HepG2 (cell line): ENCODE results near the gene ZNF888. TPM values are rescaled to one million over a fixed set of nuclear protein-coding genes. Genes with fewer than 3 reads are reported as not detected.
"Not testable (repeated sequence)": the region's sequence is repeated elsewhere in the genome, so short reads cannot be mapped to it uniquely, and the experiment has no call there.

Experiments used
- ATAC-seq: fragments of 200-7000 bp; cut with Tn5 transposase; 3 replicates; pipeline ENCODE4 v1.9.1; 2020; ENCODE audit warnings: mild to moderate bottlenecking, moderate library complexity
- BruUV-seq: library from RNA; stranded (reverse); fragments of 400-500 nt; replicated peaks from 2 replicates; lab custom pipeline; 2021; lab: Mats Ljungman, UMichigan
- CTCF ChIA-PET: fragments of 300-600 bp; formaldehyde crosslinking; extraction: SDS; loops from one replicate; lab custom pipeline; 2021; ENCODE audit warnings: low total read pairs, inconsistent platforms, low intra/inter-chr PET ratio; lab: Yijun Ruan, JAX
- POLR2A ChIA-PET: fragments of 350-600 bp; sonication (Branson Sonifier 250); formaldehyde crosslinking; loops from one replicate; lab custom pipeline; 2020; ENCODE audit warnings: antibody characterized with exemption, inconsistent platforms; lab: Yijun Ruan, JAX
- DNase-seq: peaks from one replicate; pipeline ENCODE4 v3.0.0-alpha.2; 2015; ENCODE audit warnings: low spot score
- FAIRE-seq: peaks from 3 replicates; lab custom pipeline; 2011; peaks lifted over from hg19 to GRCh38; lab: Jason Lieb, UNC
- H2AFZ ChIP-seq: one replicate; pipeline ENCODE4 v1.6.1; 2011; ENCODE audit warnings: low read length, inconsistent platforms
- H3K27ac ChIP-seq: fragments of 300-600 bp; 3 replicates; pipeline ENCODE4 v1.8.0; 2011; ENCODE audit warnings: mixed run types, mild to moderate bottlenecking, mixed read lengths, low read length, inconsistent platforms; ENCODE audit not compliant: insufficient read depth; ENCODE audit errors: extremely low read length
- H3K27me3 ChIP-seq, 2 experiments: fragments of 200-600 bp in 1 of 2; 2 replicates in 1 of 2; 3 replicates in 1 of 2; pipeline versions ENCODE4 v1.6.0 to v1.8.0; 2011; ENCODE audit warnings: low read length in 2 of 2, mild to moderate bottlenecking in 2 of 2, moderate library complexity in 2 of 2, inconsistent platforms in 1 of 2; ENCODE audit not compliant: insufficient read depth in 2 of 2, control insufficient read depth in 1 of 2
- H3K36me3 ChIP-seq, 2 experiments: fragments of 200-600 bp in 1 of 2; replicated peaks in 1 of 2; 2 replicates in 1 of 2; 3 replicates in 1 of 2; pipeline versions ENCODE4 v1.5.1 to v1.8.0; 2011; ENCODE audit warnings: low read length in 2 of 2, inconsistent platforms in 1 of 2; ENCODE audit not compliant: insufficient read depth in 2 of 2, control insufficient read depth in 1 of 2
- H3K4me1 ChIP-seq: 2 replicates; pipeline ENCODE4 v1.5.1; 2012; ENCODE audit warnings: low read length, inconsistent platforms; ENCODE audit not compliant: insufficient read depth
- H3K4me2 ChIP-seq: 2 replicates; pipeline ENCODE4 v1.6.0; 2011; ENCODE audit warnings: low read depth, low read length, inconsistent platforms
- H3K4me3 ChIP-seq, 3 experiments: fragments of 200-600 bp in 1 of 3; sonication (generic), shearing (Covaris generic) in 1 of 3; replicated peaks in 1 of 3; 2 replicates each; pipeline ENCODE4 v1.5.1; 2011 to 2016; ENCODE audit warnings: low read length in 3 of 3, inconsistent platforms in 2 of 3, low read depth in 2 of 3, mild to moderate bottlenecking in 2 of 3, control low read depth in 1 of 3, mixed read lengths in 1 of 3; ENCODE audit not compliant: insufficient read depth in 1 of 3
- H3K79me2 ChIP-seq: one replicate; pipeline ENCODE4 v1.6.1; 2011; ENCODE audit warnings: low read length, inconsistent platforms; ENCODE audit not compliant: insufficient read depth
- H3K9ac ChIP-seq: 2 replicates; pipeline ENCODE4 v1.6.0; 2011; ENCODE audit warnings: mild to moderate bottlenecking, low read depth, low read length, inconsistent platforms; ENCODE audit not compliant: insufficient read depth
- H3K9me3 ChIP-seq: 2 replicates; pipeline ENCODE4 v1.5.1; 2012; ENCODE audit warnings: mild to moderate bottlenecking, low read length
- H4K20me1 ChIP-seq: 2 replicates; pipeline ENCODE4 v1.6.0; 2011; ENCODE audit warnings: inconsistent platforms, mild to moderate bottlenecking, low read length, moderate library complexity; ENCODE audit not compliant: insufficient read depth
- ARID4A ChIP-seq: sonication (generic); formaldehyde crosslinking; IDR thresholded peaks from 2 replicates; pipeline ENCODE4 v1.5.0; 2020; ENCODE audit warnings: mild to moderate bottlenecking, missing genetic modification reagents, borderline replicate concordance
- DMAP1 ChIP-seq: IDR thresholded peaks from 2 replicates; pipeline ENCODE4 v1.6.1; 2016
- EP300 ChIP-seq, 3 experiments: sonication (generic) in 1 of 3; formaldehyde crosslinking in 1 of 3; IDR thresholded peaks; 2 replicates each; pipeline versions ENCODE4 v1.5.1 to v1.6.1; 2011 to 2020; ENCODE audit warnings: low read depth in 2 of 3, low read length in 2 of 3, borderline replicate concordance in 1 of 3, improper control_type of control experiment in 1 of 3, mild to moderate bottlenecking in 1 of 3, missing genetic modification reagents in 1 of 3, moderate library complexity in 1 of 3
- ERF ChIP-seq: IDR thresholded peaks from 2 replicates; pipeline ENCODE4 v1.6.1; 2018; ENCODE audit warnings: missing biosample characterization, missing genetic modification reagents
- NCOA2 ChIP-seq: sonication (generic); formaldehyde crosslinking; IDR thresholded peaks from 2 replicates; pipeline ENCODE4 v1.8.0; 2022; ENCODE audit warnings: inconsistent platforms
- SOX5 ChIP-seq: IDR thresholded peaks from 2 replicates; pipeline ENCODE4 v1.6.1; 2016; ENCODE audit warnings: borderline replicate concordance
- ZNF501 ChIP-seq: sonication (generic); formaldehyde crosslinking; IDR thresholded peaks from 2 replicates; pipeline ENCODE4 v1.5.1; 2020; ENCODE audit warnings: mild to moderate bottlenecking, moderate library complexity, missing genetic modification reagents
- ZSCAN31 ChIP-seq: sonication (generic); formaldehyde crosslinking; IDR thresholded peaks from 2 replicates; pipeline ENCODE4 v1.5.0; 2020; ENCODE audit warnings: low read depth, mild to moderate bottlenecking, missing genetic modification reagents
- WGBS: methylation state at CpG from one replicate; pipeline ENCODE4 v1.1.6; 2017; ENCODE audit warnings: low lambda C conversion rate; 5-methylcytosine and 5-hydroxymethylcytosine counted together
- in situ Hi-C: cut with HindIII; loops from 2 replicates; pipeline ENCODE4 v1.10.0; 2017; ENCODE audit warnings: low pct_unique_long_range_greater_than_20kb; ENCODE audit not compliant: extremely low pct_ligation_motif_present
- intact Hi-C: fragments of 100-400 bp; cut with micrococcal nuclease; formaldehyde crosslinking; loops from one replicate; pipeline ENCODE4 v1.10.0; 2022; ENCODE audit not compliant: unreplicated experiment
- polyA plus RNA-seq, 8 experiments: library from polyadenylated mRNA; depleted of rRNA in 3 of 8; stranded (reverse) in 7 of 8; unstranded in 1 of 8; fragments of >200 nt; fragmentation: Illumina TruSeq in 4 of 8; extraction: Trizol in 4 of 8; gene quantifications; 2 replicates each; pipeline versions ENCODE4 v1.2.1 to v1.2.3, GENCODE V29; 2011 to 2016; ENCODE audit warnings: low read depth in 4 of 8, missing spikeins in 1 of 8, mixed read lengths in 1 of 8; ENCODE audit not compliant: insufficient read depth in 1 of 8
- total RNA-seq, 5 experiments: library from RNA; depleted of rRNA; stranded (reverse); fragments of >200 nt; fragmentation: Illumina TruSeq; extraction: Trizol; gene quantifications; 2 replicates each; pipeline ENCODE4 v1.2.3, GENCODE V29; 2016; ENCODE audit warnings: low read depth in 1 of 5
- TF ChIP-seq, protein P1 (sequence below), 2 experiments: sonication (generic) in 1 of 2; formaldehyde crosslinking in 1 of 2; IDR thresholded peaks; 2 replicates each; pipeline versions ENCODE4 v1.4.0 to v1.6.1; 2016 to 2020; ENCODE audit warnings: borderline replicate concordance in 1 of 2, low read depth in 1 of 2, mild to moderate bottlenecking in 1 of 2, missing genetic modification reagents in 1 of 2
- TF ChIP-seq, protein P2 (sequence below): sonication (generic); formaldehyde crosslinking; IDR thresholded peaks from 2 replicates; pipeline ENCODE4 v1.4.0; 2020; ENCODE audit warnings: missing genetic modification reagents

ZNF888 gene
- total and polyA plus RNA-seq, 2 of the 13 experiments (the other 11 are each of a cell fraction or from before 2014, with no cell fraction given), result 1.7 to 7.6 TPM

DNA sequence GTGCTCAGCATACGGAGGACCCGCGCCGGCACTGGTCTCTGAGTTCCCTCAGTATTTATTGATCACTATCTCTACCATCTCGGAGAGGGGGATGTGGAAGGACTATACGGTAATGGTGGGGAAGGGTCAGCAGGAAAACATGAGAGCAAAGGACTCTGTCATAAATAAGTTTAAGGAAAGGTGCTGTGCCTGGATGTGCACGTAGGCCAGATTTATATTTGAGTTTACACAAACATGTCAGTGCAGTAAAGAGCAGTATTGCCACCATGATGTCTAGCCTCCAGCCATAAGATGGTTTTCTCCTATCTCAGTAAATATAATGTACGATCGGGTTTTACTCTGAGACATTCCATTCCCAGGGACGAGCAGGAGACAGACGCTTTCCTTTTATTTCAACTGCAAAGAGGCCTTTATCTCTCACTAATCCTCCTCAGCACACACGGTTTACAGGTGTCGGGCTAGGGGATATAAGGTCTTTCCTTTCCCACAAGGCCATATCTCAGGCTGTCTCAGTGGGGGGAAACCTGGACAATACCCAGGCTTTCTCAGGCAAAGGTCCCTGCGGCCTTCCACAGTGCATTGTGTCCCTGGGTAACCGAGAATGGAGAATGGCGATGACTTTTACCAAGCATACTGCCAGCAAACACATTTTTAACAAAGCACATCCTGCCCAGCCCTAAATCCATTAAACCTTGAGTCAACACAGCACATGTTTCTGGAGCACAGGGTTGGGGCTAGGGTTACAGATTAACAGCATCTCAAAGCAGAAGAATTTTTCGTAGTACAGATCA, 21.7 kb upstream of the ZNF888 start:
- Histone ChIP-seq H3K9ac (peak overlapping the region; percentile 74), H3K4me1 (peaks cover 43% of the 10 kb centered on the region), H3K9me3 (peaks cover 17% of the 10 kb centered on the region), H2AFZ (peak overlapping the region; percentile 25), H3K27ac (peak overlapping the region; percentile 90), H3K4me2 (peak overlapping the region; percentile 82), H3K4me3 (peak overlapping the region; percentile 39 to 52 (median 42); a peak in 5 of 6 replicates)
- peak; percentile 86 for DNase-seq
- peak; percentile 7; the same call in 1 of the 3 replicates for ATAC-seq
- H3K36me3 ChIP-seq, H4K20me1 ChIP-seq, H3K79me2 ChIP-seq, BruUV-seq, in situ Hi-C loops, H3K27me3 ChIP-seq, POLR2A ChIA-PET, CTCF ChIA-PET: not testable (repeated sequence)
- intact Hi-C loops, result loop anchor here (2.0 kb wide), 1 partner anchor 18 kb away; the partner anchor contains the start of gene ZNF816
- WGBS, result 20% methylated on average over 17 of the region's 17 CpGs
- peak; percentile 63 for FAIRE-seq
- TF ChIP-seq, protein P1, sequence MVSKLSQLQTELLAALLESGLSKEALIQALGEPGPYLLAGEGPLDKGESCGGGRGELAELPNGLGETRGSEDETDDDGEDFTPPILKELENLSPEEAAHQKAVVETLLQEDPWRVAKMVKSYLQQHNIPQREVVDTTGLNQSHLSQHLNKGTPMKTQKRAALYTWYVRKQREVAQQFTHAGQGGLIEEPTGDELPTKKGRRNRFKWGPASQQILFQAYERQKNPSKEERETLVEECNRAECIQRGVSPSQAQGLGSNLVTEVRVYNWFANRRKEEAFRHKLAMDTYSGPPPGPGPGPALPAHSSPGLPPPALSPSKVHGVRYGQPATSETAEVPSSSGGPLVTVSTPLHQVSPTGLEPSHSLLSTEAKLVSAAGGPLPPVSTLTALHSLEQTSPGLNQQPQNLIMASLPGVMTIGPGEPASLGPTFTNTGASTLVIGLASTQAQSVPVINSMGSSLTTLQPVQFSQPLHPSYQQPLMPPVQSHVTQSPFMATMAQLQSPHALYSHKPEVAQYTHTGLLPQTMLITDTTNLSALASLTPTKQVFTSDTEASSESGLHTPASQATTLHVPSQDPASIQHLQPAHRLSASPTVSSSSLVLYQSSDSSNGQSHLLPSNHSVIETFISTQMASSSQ (IDR thresholded peaks at IDR 0.05; ENCODE audit: low read depth), result peak; percentile 80
- TF ChIP-seq, protein P1 (CRISPR knock-in tag; IDR thresholded peaks at IDR 0.05; ENCODE audit: borderline replicate concordance), result peak; percentile 92
- 0 out of 2 replicates have a peak, but pooled peaks have one; percentile 57 for TF ChIP-seq ZNF501 (CRISPR knock-in tag)
- 0 out of 2 replicates have a peak, but pooled peaks have one; percentile 43 for TF ChIP-seq ZSCAN31
- peak in 1 of 2 experiments; percentile 32; a peak in 1 of 4 replicates for TF ChIP-seq EP300 (IDR thresholded peaks at IDR 0.05; ENCODE audit: low read depth in 2 of 2, low read length in 2 of 2)
- TF ChIP-seq EP300 (CRISPR knock-in tag; IDR thresholded peaks at IDR 0.05; ENCODE audit: borderline replicate concordance), result peak; percentile 69; the same call in 1 of the 2 replicates
- peak; percentile 75 for TF ChIP-seq NCOA2 (CRISPR knock-in tag)
- TF ChIP-seq SOX5 (CRISPR knock-in tag), result peak; percentile 94
- TF ChIP-seq ERF (CRISPR knock-in tag), result peak; percentile 53; the same call in 1 of the 2 replicates
- peak; percentile 75 for TF ChIP-seq DMAP1 (CRISPR knock-in tag)
- TF ChIP-seq, protein P2, sequence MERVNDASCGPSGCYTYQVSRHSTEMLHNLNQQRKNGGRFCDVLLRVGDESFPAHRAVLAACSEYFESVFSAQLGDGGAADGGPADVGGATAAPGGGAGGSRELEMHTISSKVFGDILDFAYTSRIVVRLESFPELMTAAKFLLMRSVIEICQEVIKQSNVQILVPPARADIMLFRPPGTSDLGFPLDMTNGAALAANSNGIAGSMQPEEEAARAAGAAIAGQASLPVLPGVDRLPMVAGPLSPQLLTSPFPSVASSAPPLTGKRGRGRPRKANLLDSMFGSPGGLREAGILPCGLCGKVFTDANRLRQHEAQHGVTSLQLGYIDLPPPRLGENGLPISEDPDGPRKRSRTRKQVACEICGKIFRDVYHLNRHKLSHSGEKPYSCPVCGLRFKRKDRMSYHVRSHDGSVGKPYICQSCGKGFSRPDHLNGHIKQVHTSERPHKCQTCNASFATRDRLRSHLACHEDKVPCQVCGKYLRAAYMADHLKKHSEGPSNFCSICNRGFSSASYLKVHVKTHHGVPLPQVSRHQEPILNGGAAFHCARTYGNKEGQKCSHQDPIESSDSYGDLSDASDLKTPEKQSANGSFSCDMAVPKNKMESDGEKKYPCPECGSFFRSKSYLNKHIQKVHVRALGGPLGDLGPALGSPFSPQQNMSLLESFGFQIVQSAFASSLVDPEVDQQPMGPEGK (CRISPR knock-in tag), result peak; percentile 49; the same call in 1 of the 2 replicates
- TF ChIP-seq ARID4A, result peak; percentile 39; the same call in 1 of the 2 replicates
